ENCODE data around the gene LHFPL3. TPM values are rescaled to one million over a fixed set of nuclear protein-coding genes. Genes with fewer than 3 reads are reported as not detected.
"Not testable (repeated sequence)": the region's sequence is repeated elsewhere in the genome, so short reads cannot be mapped to it uniquely, and the experiment has no call there.

Gene LHFPL3
- total RNA-seq, 8 experiments from 2014 or later, result 1.0 to 26.2 (median 5.0) TPM; not detected in 1

GRCh38 chr7:104529567-104529966, 201.2 kb downstream of the LHFPL3 start:
- Histone ChIP-seq H3K27ac (no peak overlapping the region), H3K4me1 (replicated peaks in 1 of 2) (no peaks in the 10 kb centered on the region), H3K4me3 (no peak overlapping the region)
- in situ Hi-C loops (cut with MboI; ENCODE audit: low pct_unique_long_range_greater_than_20kb in 2 of 9, low sequenced_read_pairs in 9 of 9, unreplicated experiment in 9 of 9), result no loop called here
- peak in 2 of 8 experiments; percentile 98 to 99 for ATAC-seq (replicated peaks in 6 of 8)
- 0 to 85% (median 83%) methylated on average over 1 to 2 of the region's 2 CpGs; no CpG with 5 or more reads in 7 of the 10 experiments for WGBS, 10 experiments

- in situ Hi-C loops (cut with MboI; ENCODE audit: low pct_unique_long_range_greater_than_20kb in 2 of 9, low sequenced_read_pairs in 9 of 9, unreplicated experiment in 9 of 9), result no loop called here
These were observed 201.8 kb downstream of the LHFPL3 start for GRCh38 chr7:104530251-104530650.

GRCh38 chr7:104534149-104534548, 205.7 kb downstream of the LHFPL3 start:
- ATAC-seq (replicated peaks in 6 of 8), result no peak
- WGBS, 10 experiments, result 0 to 85% (median 50%) methylated on average over 1 to 4 of the region's 4 CpGs; no CpG with 5 or more reads in 3 of the 10 experiments
- no peaks in the 10 kb centered on the region for H3K4me1 ChIP-seq (replicated peaks in 1 of 2)
- H3K4me3 ChIP-seq, result no peak overlapping the region
- in situ Hi-C loops (cut with MboI; ENCODE audit: low pct_unique_long_range_greater_than_20kb in 2 of 9, low sequenced_read_pairs in 9 of 9, unreplicated experiment in 9 of 9), result no loop called here
- H3K27ac ChIP-seq, result no peak overlapping the region

More at GRCh38 chr7:104530251-104530650, 201.8 kb downstream of the LHFPL3 start:
- Histone ChIP-seq H3K27ac (no peak overlapping the region), H3K4me1 (replicated peaks in 1 of 2) (no peaks in the 10 kb centered on the region), H3K4me3 (no peak overlapping the region)
- ATAC-seq (replicated peaks in 6 of 8), result no peak
- 0 to 85% (median 69%) methylated on average over 1 to 5 of the region's 5 CpGs; no CpG with 5 or more reads in 3 of the 10 experiments for WGBS, 10 experiments

GRCh38 chr7:104535841-104536240, 207.4 kb downstream of the LHFPL3 start:
- Histone ChIP-seq H3K27ac (no peak overlapping the region), H3K4me1 (replicated peaks in 1 of 2) (no peaks in the 10 kb centered on the region), H3K4me3 (no peak overlapping the region)
- in situ Hi-C loops (cut with MboI; ENCODE audit: low pct_unique_long_range_greater_than_20kb in 2 of 9, low sequenced_read_pairs in 9 of 9, unreplicated experiment in 9 of 9), result no loop called here
- ATAC-seq (replicated peaks in 6 of 8), result no peak
- 20 to 86% (median 49%) methylated on average over 1 to 6 of the region's 6 CpGs; no CpG with 5 or more reads in 2 of the 10 experiments for WGBS, 10 experiments

GRCh38 chr7:104536956-104537355, 208.6 kb downstream of the LHFPL3 start:
- Histone ChIP-seq H3K27ac (no peak overlapping the region), H3K4me1 (replicated peaks in 1 of 2) (no peaks in the 10 kb centered on the region), H3K4me3 (no peak overlapping the region)
- WGBS, 10 experiments, result 0 to 83% (median 17%) methylated on average over 1 of the region's 1 CpG; no CpG with 5 or more reads in 1 of the 10 experiments
- in situ Hi-C loops (cut with MboI; ENCODE audit: low pct_unique_long_range_greater_than_20kb in 2 of 9, low sequenced_read_pairs in 9 of 9, unreplicated experiment in 9 of 9), result no loop called here
- no peak for ATAC-seq (replicated peaks in 6 of 8)

- in situ Hi-C loops (cut with MboI; ENCODE audit: low pct_unique_long_range_greater_than_20kb in 2 of 9, low sequenced_read_pairs in 9 of 9, unreplicated experiment in 9 of 9), result no loop called here
- H3K4me1 ChIP-seq (replicated peaks in 1 of 2), result no peaks in the 10 kb centered on the region
- H3K4me3 ChIP-seq, result no peak overlapping the region
- H3K27ac ChIP-seq, result no peak overlapping the region
- no peak for ATAC-seq (replicated peaks in 6 of 8)
- WGBS, 10 experiments, result 0 to 86% (median 56%) methylated on average over 1 to 4 of the region's 4 CpGs; no CpG with 5 or more reads in 3 of the 10 experiments
These were observed 209.7 kb downstream of the LHFPL3 start for GRCh38 chr7:104538152-104538551.

GRCh38 chr7:104541897-104542296, 213.5 kb downstream of the LHFPL3 start:
- WGBS, 10 experiments, result 0 to 78% (median 15%) methylated on average over 1 to 4 of the region's 4 CpGs; no CpG with 5 or more reads in 3 of the 10 experiments
- no peak for ATAC-seq (replicated peaks in 6 of 8)

GRCh38 chr7:104548861-104549260, 220.5 kb downstream of the LHFPL3 start:
- no peak overlapping the region for H3K27ac ChIP-seq
- 0 to 82% (median 38%) methylated on average over 1 to 2 of the region's 2 CpGs for WGBS, 10 experiments
- in situ Hi-C loops (cut with MboI; ENCODE audit: low pct_unique_long_range_greater_than_20kb in 2 of 9, low sequenced_read_pairs in 9 of 9, unreplicated experiment in 9 of 9), result no loop called here
- no peak overlapping the region for H3K4me3 ChIP-seq
- H3K4me1 ChIP-seq (replicated peaks in 1 of 2), result no peaks in the 10 kb centered on the region
- peak in 3 of 8 experiments; percentile 44 to 75 (median 62) for ATAC-seq (replicated peaks in 6 of 8)

More at GRCh38 chr7:104541897-104542296, 213.5 kb downstream of the LHFPL3 start:
- in situ Hi-C loops (cut with MboI; ENCODE audit: low pct_unique_long_range_greater_than_20kb in 2 of 9, low sequenced_read_pairs in 9 of 9, unreplicated experiment in 9 of 9), result no loop called here
- H3K4me1 ChIP-seq (replicated peaks in 1 of 2), result no peaks in the 10 kb centered on the region
- H3K4me3 ChIP-seq, result no peak overlapping the region
- no peak overlapping the region for H3K27ac ChIP-seq

GRCh38 chr7:104550362-104550761, 222.0 kb downstream of the LHFPL3 start:
- no peak overlapping the region for H3K4me3 ChIP-seq
- WGBS, 10 experiments, result 17 to 100% (median 60%) methylated on average over 1 to 3 of the region's 3 CpGs; no CpG with 5 or more reads in 3 of the 10 experiments
- in situ Hi-C loops (cut with MboI; ENCODE audit: low pct_unique_long_range_greater_than_20kb in 2 of 9, low sequenced_read_pairs in 9 of 9, unreplicated experiment in 9 of 9), result no loop called here
- H3K27ac ChIP-seq, result no peak overlapping the region
- no peaks in the 10 kb centered on the region for H3K4me1 ChIP-seq (replicated peaks in 1 of 2)
- no peak for ATAC-seq (replicated peaks in 6 of 8)

- no peak overlapping the region for H3K4me3 ChIP-seq
- no peak overlapping the region for H3K27ac ChIP-seq
- no peak for ATAC-seq (replicated peaks in 6 of 8)
- no peaks in the 10 kb centered on the region for H3K4me1 ChIP-seq (replicated peaks in 1 of 2)
- in situ Hi-C loops (cut with MboI; ENCODE audit: low pct_unique_long_range_greater_than_20kb in 2 of 9, low sequenced_read_pairs in 9 of 9, unreplicated experiment in 9 of 9), result no loop called here
- WGBS, 10 experiments, result 0 to 63% (median 20%) methylated on average over 1 of the region's 1 CpG; no CpG with 5 or more reads in 3 of the 10 experiments
These were observed 222.8 kb downstream of the LHFPL3 start for GRCh38 chr7:104551226-104551625.

GRCh38 chr7:104552102-104552501, 223.7 kb downstream of the LHFPL3 start:
- in situ Hi-C loops (cut with MboI; ENCODE audit: low pct_unique_long_range_greater_than_20kb in 2 of 9, low sequenced_read_pairs in 9 of 9, unreplicated experiment in 9 of 9), result no loop called here
- Histone ChIP-seq H3K4me3 (no peak overlapping the region), H3K4me1 (replicated peaks in 1 of 2) (no peaks in the 10 kb centered on the region), H3K27ac (no peak overlapping the region)
- WGBS, 10 experiments, result 0 to 57% (median 4%) methylated on average over 1 to 4 of the region's 4 CpGs; no CpG with 5 or more reads in 4 of the 10 experiments
- peak in 4 of 8 experiments; percentile 62 to 77 (median 74) for ATAC-seq (replicated peaks in 6 of 8)

- H3K4me3 ChIP-seq, result no peak overlapping the region
- peak in 2 of 8 experiments; percentile 30 to 53 for ATAC-seq (replicated peaks in 6 of 8)
- H3K27ac ChIP-seq, result no peak overlapping the region
- in situ Hi-C loops (cut with MboI; ENCODE audit: low pct_unique_long_range_greater_than_20kb in 2 of 9, low sequenced_read_pairs in 9 of 9, unreplicated experiment in 9 of 9), result no loop called here
- no peaks in the 10 kb centered on the region for H3K4me1 ChIP-seq (replicated peaks in 1 of 2)
These were observed 224.7 kb downstream of the LHFPL3 start for GRCh38 chr7:104553074-104553473.

- H3K4me1 ChIP-seq (replicated peaks in 1 of 2); ATAC-seq (replicated peaks in 6 of 8); in situ Hi-C loops (cut with MboI; ENCODE audit: low pct_unique_long_range_greater_than_20kb in 2 of 9, low sequenced_read_pairs in 9 of 9, unreplicated experiment in 9 of 9); H3K4me3 ChIP-seq; H3K27ac ChIP-seq: not testable (repeated sequence)
- WGBS, 10 experiments, result 60 to 100% methylated on average over 1 of the region's 22 CpGs; no CpG with 5 or more reads in 8 of the 10 experiments
These were observed 235.0 kb downstream of the LHFPL3 start for GRCh38 chr7:104563350-104563901.

- peak in 3 of 8 experiments; percentile 87 to 93 (median 87) for ATAC-seq (replicated peaks in 6 of 8)
- in situ Hi-C loops (cut with MboI; ENCODE audit: low pct_unique_long_range_greater_than_20kb in 2 of 9, low sequenced_read_pairs in 9 of 9, unreplicated experiment in 9 of 9), result no loop called here
- Histone ChIP-seq H3K4me3 (no peak overlapping the region), H3K27ac (no peak overlapping the region), H3K4me1 (replicated peaks in 1 of 2) (no peaks in the 10 kb centered on the region)
- WGBS, 10 experiments, result 0 to 88% (median 64%) methylated on average over 1 to 3 of the region's 3 CpGs; no CpG with 5 or more reads in 1 of the 10 experiments
These were observed 241.3 kb downstream of the LHFPL3 start for GRCh38 chr7:104569751-104570150.
